K562 (cell line): Measurements from ENCODE around the gene CARM1. TPM values are rescaled to one million over a fixed set of nuclear protein-coding genes. Genes with fewer than 3 reads are reported as not detected.

Experiments
- ATF6 ChIP-seq: sonication (generic); formaldehyde crosslinking; IDR thresholded peaks from 2 replicates; pipeline ENCODE4 v1.4.0; 2020; ENCODE audit warnings: mild to moderate bottlenecking, missing genetic modification reagents
- BRF1 ChIP-seq: IDR thresholded peaks from 3 replicates; pipeline ENCODE4 v1.6.1; 2011; ENCODE audit warnings: borderline replicate concordance, mild to moderate bottlenecking; ENCODE audit not compliant: insufficient read length; ENCODE audit errors: extremely low read depth
- DEAF1 ChIP-seq: fragments of 450-650 bp; formaldehyde crosslinking; IDR thresholded peaks from 2 replicates; pipeline ENCODE4 v1.4.0; 2020; ENCODE audit warnings: mild to moderate bottlenecking, moderate library complexity
- GABPB1 ChIP-seq: sonication (generic); formaldehyde crosslinking; IDR thresholded peaks from 2 replicates; pipeline ENCODE4 v1.8.0; 2022; ENCODE audit warnings: mild to moderate bottlenecking, missing genetic modification reagents
- HMBOX1 ChIP-seq: sonication (generic); IDR thresholded peaks from 2 replicates; pipeline ENCODE4 v1.6.1; 2016
- KAT7 ChIP-seq: sonication (generic); formaldehyde crosslinking; IDR thresholded peaks from 2 replicates; pipeline ENCODE4 v1.8.0; 2022; ENCODE audit warnings: missing genetic modification reagents, mild to moderate bottlenecking, borderline replicate concordance
- KLF1 ChIP-seq: fragments of 450-650 bp; IDR thresholded peaks from 2 replicates; pipeline ENCODE4 v1.6.1; 2016; ENCODE audit warnings: missing genetic modification characterization, missing compliant biosample characterization
- MAZ ChIP-seq, 2 experiments: fragments of 450-650 bp in 1 of 2; sonication (generic) in 1 of 2; formaldehyde crosslinking; IDR thresholded peaks in 1 of 2; conservative IDR thresholded peaks in 1 of 2; 2 replicates each; pipeline versions ENCODE4 v1.4.0 to v1.5.0; 2020; ENCODE audit warnings: mild to moderate bottlenecking in 1 of 2, missing genetic modification reagents in 1 of 2
- OTX1 ChIP-seq: fragments of 450-650 bp; formaldehyde crosslinking; IDR thresholded peaks from 2 replicates; pipeline ENCODE4 v1.4.0; 2022; ENCODE audit warnings: mild to moderate bottlenecking
- PYGO2 ChIP-seq: fragments of 450-650 bp; IDR thresholded peaks from 2 replicates; pipeline ENCODE4 v1.6.1; 2016; ENCODE audit warnings: mild to moderate bottlenecking, missing genetic modification characterization, moderate library complexity, missing compliant biosample characterization
- RBM17 ChIP-seq: fragments of 200-400 bp; formaldehyde crosslinking; IDR thresholded peaks from 2 replicates; pipeline ENCODE4 v1.6.1; 2017; ENCODE audit warnings: low read depth, mild to moderate bottlenecking, low read length, borderline replicate concordance
- RFX5 ChIP-seq: IDR thresholded peaks from 2 replicates; pipeline ENCODE4 v1.6.1; 2011; ENCODE audit warnings: low read depth, mild to moderate bottlenecking, improper control_type of control experiment, low read length
- SIN3A ChIP-seq, 2 experiments: fragments of 150-350 bp in 1 of 2; IDR thresholded peaks; 2 replicates each; pipeline ENCODE4 v1.6.1; 2011 to 2016; ENCODE audit warnings: borderline replicate concordance in 2 of 2, low read depth in 2 of 2, low read length in 2 of 2, mild to moderate bottlenecking in 2 of 2, moderate library complexity in 2 of 2; ENCODE audit not compliant: control insufficient read depth in 1 of 2
- SPI1 ChIP-seq: IDR thresholded peaks from 2 replicates; pipeline ENCODE4 v1.6.1; 2011; ENCODE audit warnings: low read depth, low read length, control low read depth, borderline replicate concordance
- TOE1 ChIP-seq, 2 experiments: fragments of 450-650 bp in 1 of 2; sonication (generic) in 1 of 2; formaldehyde crosslinking in 1 of 2; IDR thresholded peaks; 2 replicates each; pipeline versions ENCODE4 v1.7.1 to v1.8.0; 2016 to 2022; ENCODE audit warnings: borderline replicate concordance in 2 of 2, mild to moderate bottlenecking in 2 of 2, antibody characterized with exemption in 1 of 2, inconsistent platforms in 1 of 2, low read depth in 1 of 2, missing genetic modification reagents in 1 of 2, moderate library complexity in 1 of 2
- ZHX1 ChIP-seq: fragments of 150-350 bp; conservative IDR thresholded peaks from 2 replicates; pipeline ENCODE4 v1.6.1; 2014; ENCODE audit warnings: low read length
- ZNF830 ChIP-seq: fragments of 250-450 bp; sonication (Bioruptor Pico); IDR thresholded peaks from 2 replicates; pipeline ENCODE4 v1.5.0; 2021; ENCODE audit warnings: mild to moderate bottlenecking
- polyA plus RNA-seq, 8 experiments: library from polyadenylated mRNA; depleted of rRNA in 4 of 8; stranded (reverse) in 5 of 8; unstranded in 3 of 8; fragments of >200 nt; fragmentation: Nextera tagmentation in 2 of 8; fragmentation: Illumina TruSeq in 1 of 8; extraction: Ambion mirVana in 2 of 8; extraction: Trizol in 1 of 8; gene quantifications; 2 replicates each; pipeline versions ENCODE4 v1.2.1 to v1.2.3, GENCODE V29; 2011 to 2014; ENCODE audit warnings: inconsistent platforms in 1 of 8, missing spikeins in 1 of 8
- total RNA-seq, 7 experiments: library from RNA; depleted of rRNA in 6 of 7; stranded (reverse); fragments of >200 nt in 6 of 7; fragmentation: Illumina TruSeq in 2 of 7; extraction: Trizol in 2 of 7; gene quantifications; 2 replicates each; pipeline versions ENCODE4 v1.2.1 to v1.2.3, GENCODE V29; 2011 to 2021; ENCODE audit warnings: low replicate concordance in 1 of 7

CARM1 gene
- total and polyA plus RNA-seq, 9 of the 15 experiments (the other 6 are each of a cell fraction or from before 2014, with no cell fraction given) = 0.36 to 86.0 (median 29.7) TPM

- no peak for TF ChIP-seq ATF6 (CRISPR knock-in tag)
- peak; percentile 31; the same call in 1 of the 2 replicates for TF ChIP-seq OTX1 (CRISPR knock-in tag)
- TF ChIP-seq MAZ (CRISPR knock-in tag; conservative IDR thresholded peaks at IDR 0.05 in 1 of 2, IDR thresholded peaks at IDR 0.05 in 1 of 2) = peak; percentile 40 to 62; a peak in 1 of 4 replicates
- no peak for TF ChIP-seq BRF1
- no peak for TF ChIP-seq ZNF830 (CRISPR knock-in tag)
- 0 out of 2 replicates have a peak, but pooled peaks have one; percentile 46 for TF ChIP-seq GABPB1 (CRISPR knock-in tag)
- no peak for TF ChIP-seq KLF1 (tag)
- no peak for TF ChIP-seq SPI1
- peak; percentile 42; the same call in 1 of the 2 replicates for TF ChIP-seq DEAF1 (CRISPR knock-in tag)
- no peak for TF ChIP-seq ZHX1
- no peak for TF ChIP-seq RBM17
- 0 out of 2 replicates have a peak, but pooled peaks have one; percentile 46 for TF ChIP-seq KAT7
- no peak for TF ChIP-seq HMBOX1
- 0 out of 2 replicates have a peak, but pooled peaks have one; percentile 14 for TF ChIP-seq TOE1 (IDR thresholded peaks at IDR 0.05; ENCODE audit: borderline replicate concordance)
- no peak for TF ChIP-seq TOE1 (CRISPR knock-in tag; IDR thresholded peaks at IDR 0.05; ENCODE audit: borderline replicate concordance, low read depth)
- no peak for TF ChIP-seq SIN3A (IDR thresholded peaks at IDR 0.05; ENCODE audit: borderline replicate concordance in 2 of 2, control insufficient read depth in 1 of 2, low read depth in 2 of 2, low read length in 2 of 2)
- TF ChIP-seq RFX5 = no peak
- no peak for TF ChIP-seq PYGO2 (tag)
Measured at GRCh38 chr19:10864538-10864899, 6.8 kb upstream of the CARM1 start (continued).
